Lower leg skin (tissue), 4 donors: Measurements from ENCODE around the gene TSTD2. TPM values are rescaled to one million over a fixed set of nuclear protein-coding genes. Genes with fewer than 3 reads are reported as not detected.
A peak's percentile ranks its signal among the peaks of the same experiment; 100 is the strongest.

Source experiments
- DNase-seq, 2 donors: peaks; one replicate each; pipeline ENCODE4 v3.0.0-alpha.2; 2019; ENCODE audit warnings: low spot score in 2 of 2
- H3K4me3 ChIP-seq: fragments of 200-600 bp; sonication (generic); 2 replicates; pipeline ENCODE4 v1.5.1; 2017; ENCODE audit warnings: mild to moderate bottlenecking, low read depth; ENCODE audit not compliant: poor library complexity, severe bottlenecking
- CTCF ChIP-seq, 3 donors: fragments of 450-650 bp; IDR thresholded peaks; one replicate each; pipeline ENCODE4 v1.5.1; 2016; ENCODE audit warnings: antibody characterized with exemption in 3 of 3, mild to moderate bottlenecking in 3 of 3, moderate library complexity in 2 of 3
- POLR2A ChIP-seq, 2 donors: fragments of 450-650 bp; IDR thresholded peaks; one replicate each; pipeline ENCODE4 v1.6.1; 2016 to 2017; ENCODE audit warnings: antibody characterized with exemption in 2 of 2, mild to moderate bottlenecking in 1 of 2, moderate library complexity in 1 of 2
- WGBS, 2 donors: methylation state at CpG; one replicate each; pipeline ENCODE4 v1.1.5; 2018; 5-methylcytosine and 5-hydroxymethylcytosine counted together
- intact Hi-C: fragments of 100-400 bp; cut with DNase I; formaldehyde crosslinking; loops from one replicate; pipeline ENCODE4 v1.15.0; 2023; ENCODE audit warnings: low total_unique reads
- total RNA-seq, 4 donors: library from RNA; depleted of rRNA; stranded (reverse); fragments of >200 nt; gene quantifications; one replicate each; pipeline ENCODE4 v1.1.0, GENCODE V29; 2016

Gene TSTD2
- total RNA-seq, 4 donors from 2014 or later, result 10.1 to 15.4 (median 13.2) TPM

GRCh38 chr9:97562542-97562941 is 70.6 kb downstream of the TSTD2 start:
- TF ChIP-seq CTCF (IDR thresholded peaks at IDR 0.05), result no peak
- 86 to 91% methylated on average over 5 of the region's 5 CpGs for WGBS, 2 donors
- peak in 1 of 2 donors; percentile 76 for DNase-seq
- H3K4me3 ChIP-seq, result no peak overlapping the region
- intact Hi-C loops, result no loop called here

- WGBS, 2 donors, result 78 to 83% methylated on average over 3 of the region's 3 CpGs
- DNase-seq, result peak in 1 of 2 donors; percentile 76
- TF ChIP-seq POLR2A (IDR thresholded peaks at IDR 0.05) (no peak), CTCF (IDR thresholded peaks at IDR 0.05) (no peak)
- H3K4me3 ChIP-seq, result no peak overlapping the region
- intact Hi-C loops, result no loop called here
Measured at GRCh38 chr9:97561501-97561900, 71.7 kb downstream of the TSTD2 start.

GRCh38 chr9:97560851-97561250 is 72.3 kb downstream of the TSTD2 start:
- intact Hi-C loops, result no loop called here
- DNase-seq, result peak in 1 of 2 donors; percentile 36
- H3K4me3 ChIP-seq, result no peak overlapping the region
- no peak for TF ChIP-seq POLR2A (IDR thresholded peaks at IDR 0.05)
- TF ChIP-seq CTCF (IDR thresholded peaks at IDR 0.05), result no peak

- 90 to 95% methylated on average over 6 of the region's 6 CpGs for WGBS, 2 donors
- intact Hi-C loops, result no loop called here
- TF ChIP-seq POLR2A (IDR thresholded peaks at IDR 0.05) (no peak), CTCF (IDR thresholded peaks at IDR 0.05) (no peak)
- H3K4me3 ChIP-seq, result no peak overlapping the region
- DNase-seq, result peak in 1 of 2 donors; percentile 9
Measured at GRCh38 chr9:97560154-97560553, 73.0 kb downstream of the TSTD2 start.

GRCh38 chr9:97559111-97559514 is 74.1 kb downstream of the TSTD2 start:
- intact Hi-C loops, result no loop called here
- no peak for TF ChIP-seq POLR2A (IDR thresholded peaks at IDR 0.05)
- no peak for TF ChIP-seq CTCF (IDR thresholded peaks at IDR 0.05)
- 78 to 80% methylated on average over 10 of the region's 10 CpGs for WGBS, 2 donors
- no peak for DNase-seq
- no peak overlapping the region for H3K4me3 ChIP-seq

- peak in 1 of 2 donors; percentile 53 for DNase-seq
- intact Hi-C loops, result no loop called here
- WGBS, 2 donors, result 52 to 56% methylated on average over 3 of the region's 3 CpGs
- no peak overlapping the region for H3K4me3 ChIP-seq
- no peak for TF ChIP-seq POLR2A (IDR thresholded peaks at IDR 0.05)
- TF ChIP-seq CTCF (IDR thresholded peaks at IDR 0.05), result no peak
Measured at GRCh38 chr9:97558701-97559101, 74.5 kb downstream of the TSTD2 start.
